PC-3 (cell line): ENCODE results near the gene C17orf58. TPM values are rescaled to one million over a fixed set of nuclear protein-coding genes. Genes with fewer than 3 reads are reported as not detected.
A peak's percentile ranks its signal among the peaks of the same experiment; 100 is the strongest.
"Not testable (repeated sequence)": the region's sequence is repeated elsewhere in the genome, so short reads cannot be mapped to it uniquely, and the experiment has no call there.

ENCODE experiments used
- ATAC-seq: fragments of 200-7000 bp; cut with Tn5 transposase; 2 replicates; pipeline ENCODE4 v1.9.1; 2020; ENCODE audit warnings: mild to moderate bottlenecking, moderate library complexity
- BruUV-seq: library from RNA; stranded (reverse); fragments of 400-500 nt; replicated peaks from 2 replicates; lab custom pipeline; 2021; lab: Mats Ljungman, UMichigan
- CTCF ChIA-PET: fragments of 300-600 bp; sonication (Branson Sonifier 250); formaldehyde crosslinking; loops from one replicate; lab custom pipeline; 2022; ENCODE audit warnings: antibody characterized with exemption; lab: Charles Lee
- POLR2A ChIA-PET: fragments of 300-600 bp; sonication (Branson Sonifier 250); formaldehyde crosslinking; loops from one replicate; lab custom pipeline; 2022; ENCODE audit warnings: antibody characterized with exemption; ENCODE audit not compliant: unreplicated experiment; lab: Charles Lee
- DNase-seq: peaks from one replicate; pipeline ENCODE4 v3.0.0-alpha.2; 2015
- H2AFZ ChIP-seq: fragments of 300-600 bp; sonication (generic); 2 replicates; pipeline ENCODE4 v1.6.0; 2016; ENCODE audit warnings: antibody characterized with exemption, low read length
- H3F3A ChIP-seq: fragments of 300-600 bp; sonication (generic); one replicate; pipeline ENCODE4 v1.6.0; 2017; ENCODE audit warnings: antibody characterized with exemption, low read length, control low read depth, mild to moderate bottlenecking; ENCODE audit not compliant: unreplicated experiment
- H3K27ac ChIP-seq: fragments of 300-600 bp; sonication (generic); 2 replicates; pipeline ENCODE4 v1.5.1; 2016; ENCODE audit warnings: mild to moderate bottlenecking, low read length
- H3K27me3 ChIP-seq: fragments of 300-600 bp; sonication (generic); 2 replicates; pipeline ENCODE4 v1.6.1; 2016; ENCODE audit warnings: low read length, mixed read lengths
- H3K36me3 ChIP-seq: fragments of 300-600 bp; sonication (generic); 2 replicates; pipeline ENCODE4 v1.6.1; 2016; ENCODE audit warnings: low read depth, mixed run types, low read length, mixed read lengths
- H3K4me1 ChIP-seq: fragments of 300-600 bp; sonication (generic); 2 replicates; pipeline ENCODE4 v1.5.1; 2016; ENCODE audit warnings: low read length; ENCODE audit not compliant: insufficient read depth
- H3K4me2 ChIP-seq: fragments of 300-600 bp; sonication (generic); 2 replicates; pipeline ENCODE4 v1.6.0; 2016; ENCODE audit warnings: low read length
- H3K4me3 ChIP-seq: fragments of 300-600 bp; sonication (generic); 2 replicates; pipeline ENCODE4 v1.5.1; 2016; ENCODE audit warnings: mild to moderate bottlenecking, low read length, mixed read lengths
- H3K79me2 ChIP-seq: fragments of 300-600 bp; sonication (generic); 2 replicates; pipeline ENCODE4 v1.6.1; 2017; ENCODE audit warnings: low read length, mixed read lengths
- H3K9ac ChIP-seq: fragments of 300-600 bp; sonication (generic); 2 replicates; pipeline ENCODE4 v1.6.0; 2016; ENCODE audit warnings: mild to moderate bottlenecking, low read length
- H3K9me2 ChIP-seq: fragments of 300-600 bp; sonication (generic); replicated peaks from 2 replicates; pipeline ENCODE4 v1.6.1; 2016; ENCODE audit warnings: mixed run types, low read length, mixed read lengths
- H3K9me3 ChIP-seq: fragments of 300-600 bp; sonication (generic); 2 replicates; pipeline ENCODE4 v1.6.1; 2016; ENCODE audit warnings: low read length, mixed read lengths
- H4K20me1 ChIP-seq: fragments of 300-600 bp; sonication (generic); 2 replicates; pipeline ENCODE4 v1.6.1; 2016; ENCODE audit warnings: low read length, mixed read lengths
- EZH2 ChIP-seq: fragments of 300-600 bp; sonication (generic); IDR thresholded peaks from one replicate; pipeline ENCODE4 v1.6.1; 2017; ENCODE audit warnings: antibody characterized with exemption, mild to moderate bottlenecking, low read length; ENCODE audit not compliant: unreplicated experiment
- EZH2phosphoT487 ChIP-seq: fragments of 300-600 bp; sonication (generic); IDR thresholded peaks from 2 replicates; pipeline ENCODE4 v1.6.1; 2018; ENCODE audit warnings: mild to moderate bottlenecking, antibody characterized with exemption, low read length, borderline replicate concordance
- intact Hi-C: fragments of 100-400 bp; cut with micrococcal nuclease; formaldehyde crosslinking; loops from 2 replicates; pipeline ENCODE4 v1.9.0; 2023
- total RNA-seq: library from RNA; depleted of rRNA; stranded (reverse); fragments of >200 nt; gene quantifications from 2 replicates; pipeline ENCODE4 v1.2.3, GENCODE V29; 2014
- TF ChIP-seq, protein P1 (sequence below): fragments of 300-600 bp; sonication (generic); conservative IDR thresholded peaks from 2 replicates; pipeline ENCODE4 v1.5.1; 2017; ENCODE audit warnings: antibody characterized with exemption, low read depth, mild to moderate bottlenecking, low read length

C17orf58 gene
- total RNA-seq, 1 experiment from 2014 or later, result 25.3 TPM

DNA sequence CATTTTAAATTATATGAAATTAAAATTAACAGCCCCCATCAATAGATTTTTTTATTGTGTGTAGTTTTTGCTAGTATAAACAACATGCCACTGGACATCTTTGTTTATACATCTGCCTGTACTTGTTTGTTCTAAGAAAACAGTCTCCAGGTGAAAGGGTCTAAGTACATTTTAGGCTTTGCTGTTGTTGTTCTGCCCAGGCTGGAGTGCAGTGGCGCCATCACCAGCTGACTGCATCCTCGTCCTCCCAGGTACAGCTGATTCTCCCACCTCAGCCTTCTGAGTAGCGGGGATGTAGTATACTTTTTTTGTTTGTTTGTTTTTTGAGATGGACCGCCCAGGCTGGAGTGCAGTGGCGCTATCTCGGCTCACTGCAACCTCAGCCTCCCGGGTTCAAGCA is 25.5 kb downstream of the C17orf58 start:
- Histone ChIP-seq H3K27ac (no peak overlapping the region), H3K4me2 (no peak overlapping the region), H3K9me2 (no peaks in the 10 kb centered on the region), H3K36me3 (peaks cover 20% of the 10 kb centered on the region), H3F3A (no peaks in the 10 kb centered on the region), H4K20me1 (no peaks in the 10 kb centered on the region), H3K9me3 (no peaks in the 10 kb centered on the region), H3K9ac (no peak overlapping the region), H3K4me3 (no peak overlapping the region), H3K4me1 (no peaks in the 10 kb centered on the region), H2AFZ (no peak overlapping the region), H3K27me3 (no peaks in the 10 kb centered on the region), H3K79me2 (no peaks in the 10 kb centered on the region)
- no peak for DNase-seq
- no peak for ATAC-seq
- intact Hi-C loops, result no loop called here
- ChIA-PET CTCF (no interaction called here), POLR2A (no interaction called here)
- no TSS peak for BruUV-seq
- TF ChIP-seq, protein P1, sequence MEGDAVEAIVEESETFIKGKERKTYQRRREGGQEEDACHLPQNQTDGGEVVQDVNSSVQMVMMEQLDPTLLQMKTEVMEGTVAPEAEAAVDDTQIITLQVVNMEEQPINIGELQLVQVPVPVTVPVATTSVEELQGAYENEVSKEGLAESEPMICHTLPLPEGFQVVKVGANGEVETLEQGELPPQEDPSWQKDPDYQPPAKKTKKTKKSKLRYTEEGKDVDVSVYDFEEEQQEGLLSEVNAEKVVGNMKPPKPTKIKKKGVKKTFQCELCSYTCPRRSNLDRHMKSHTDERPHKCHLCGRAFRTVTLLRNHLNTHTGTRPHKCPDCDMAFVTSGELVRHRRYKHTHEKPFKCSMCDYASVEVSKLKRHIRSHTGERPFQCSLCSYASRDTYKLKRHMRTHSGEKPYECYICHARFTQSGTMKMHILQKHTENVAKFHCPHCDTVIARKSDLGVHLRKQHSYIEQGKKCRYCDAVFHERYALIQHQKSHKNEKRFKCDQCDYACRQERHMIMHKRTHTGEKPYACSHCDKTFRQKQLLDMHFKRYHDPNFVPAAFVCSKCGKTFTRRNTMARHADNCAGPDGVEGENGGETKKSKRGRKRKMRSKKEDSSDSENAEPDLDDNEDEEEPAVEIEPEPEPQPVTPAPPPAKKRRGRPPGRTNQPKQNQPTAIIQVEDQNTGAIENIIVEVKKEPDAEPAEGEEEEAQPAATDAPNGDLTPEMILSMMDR, result no peak
- TF ChIP-seq EZH2phosphoT487 (no peak), EZH2 (no peak)

GRCh38 chr17:67963145-67963572 is 33.1 kb downstream of the C17orf58 start:
- H3K9ac ChIP-seq, H3K9me2 ChIP-seq, POLR2A ChIA-PET, H3K27me3 ChIP-seq, intact Hi-C loops, H3K79me2 ChIP-seq, H2AFZ ChIP-seq, H3K4me1 ChIP-seq, H3K4me3 ChIP-seq, H3K9me3 ChIP-seq, BruUV-seq, H3K4me2 ChIP-seq, H3F3A ChIP-seq, H4K20me1 ChIP-seq: not testable (repeated sequence)
- Histone ChIP-seq H3K27ac (peak overlapping the region; percentile 1; the same call in 1 of the 2 replicates), H3K36me3 (peaks cover 24% of the 10 kb centered on the region)
- CTCF ChIA-PET, result interaction anchor here (0.6 kb wide), 1 partner anchor 32 kb away, joined by 3 read pairs; no protein-coding TSS in a partner anchor
- ATAC-seq, result peak; percentile 93
- DNase-seq, result peak; percentile 85
- TF ChIP-seq, protein P1, result peak; percentile 71

DNA sequence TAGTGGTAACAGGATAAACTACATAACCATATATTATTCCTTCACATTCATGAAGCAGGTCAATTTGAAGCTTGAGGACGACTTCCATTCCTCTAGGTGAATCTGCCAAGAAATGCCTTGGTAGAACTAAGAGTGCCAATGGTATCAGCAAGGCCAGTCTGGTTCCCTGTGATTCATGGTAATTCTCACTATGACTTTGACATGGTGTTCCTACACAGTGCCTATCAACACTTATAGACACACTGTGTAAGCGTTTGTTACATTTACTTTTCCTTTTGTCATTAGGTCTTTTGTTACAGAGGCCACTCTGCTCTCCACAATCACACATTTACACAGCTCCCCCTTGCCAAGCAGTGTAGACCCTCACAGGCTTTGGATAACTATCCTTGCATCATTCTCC is 34.1 kb downstream of the C17orf58 start:
- H3K4me3 ChIP-seq, H3K4me2 ChIP-seq, H3K27ac ChIP-seq, BruUV-seq, ATAC-seq, H3F3A ChIP-seq, H3K9ac ChIP-seq, intact Hi-C loops, H3K9me2 ChIP-seq, H4K20me1 ChIP-seq, POLR2A ChIA-PET, H3K27me3 ChIP-seq, H3K4me1 ChIP-seq, DNase-seq, H2AFZ ChIP-seq, H3K79me2 ChIP-seq, H3K9me3 ChIP-seq: not testable (repeated sequence)
- H3K36me3 ChIP-seq, result peaks cover 24% of the 10 kb centered on the region
- CTCF ChIA-PET, result interaction anchor here (0.6 kb wide), 1 partner anchor 495 kb away, joined by 3 read pairs; the partner anchor contains the start of gene WIPI1

GRCh38 chr17:67960276-67960675 is 36.0 kb downstream of the C17orf58 start:
- H3K27ac ChIP-seq, ATAC-seq, H3F3A ChIP-seq, H2AFZ ChIP-seq, H3K4me1 ChIP-seq, BruUV-seq, H3K4me2 ChIP-seq, H3K4me3 ChIP-seq, H3K79me2 ChIP-seq, H3K27me3 ChIP-seq, DNase-seq, H3K9me3 ChIP-seq, CTCF ChIA-PET, H4K20me1 ChIP-seq, H3K9ac ChIP-seq, intact Hi-C loops, POLR2A ChIA-PET, H3K9me2 ChIP-seq: not testable (repeated sequence)
- H3K36me3 ChIP-seq, result peaks cover 18% of the 10 kb centered on the region
